IMR-90 (cell line): ENCODE data around the gene YTHDC2. TPM values are rescaled to one million over a fixed set of nuclear protein-coding genes. Genes with fewer than 3 reads are reported as not detected.
A peak's percentile ranks its signal among the peaks of the same experiment; 100 is the strongest.

ENCODE experiments used
- ATAC-seq: fragments of 200-7000 bp; cut with Tn5 transposase; 2 replicates; pipeline ENCODE4 v1.9.1; 2020; ENCODE audit warnings: low read depth, mild to moderate bottlenecking, moderate library complexity
- BruUV-seq: library from RNA; stranded (reverse); fragments of 400-500 nt; replicated peaks from 2 replicates; lab custom pipeline; 2021; lab: Mats Ljungman, UMichigan
- CTCF ChIA-PET: fragments of 300-600 bp; formaldehyde crosslinking; extraction: SDS; loops from one replicate; lab custom pipeline; 2021; ENCODE audit warnings: antibody characterized with exemption; lab: Yijun Ruan, JAX
- POLR2A ChIA-PET: fragments of 300-600 bp; sonication (Branson Sonifier 250); formaldehyde crosslinking; loops from one replicate; lab custom pipeline; 2022; ENCODE audit warnings: antibody characterized with exemption; ENCODE audit not compliant: unreplicated experiment; lab: Charles Lee
- DNase-seq: peaks from one replicate; pipeline ENCODE4 v3.0.0; 2013
- H2AFZ ChIP-seq: replicated peaks from 2 replicates; pipeline ENCODE3; 2013; ENCODE audit warnings: low read length, mild to moderate bottlenecking; ENCODE audit not compliant: poor library complexity
- H2AK5ac ChIP-seq: 2 replicates; pipeline ENCODE4 v1.6.1; 2013; ENCODE audit warnings: low read depth, low read length, inconsistent platforms
- H2AK9ac ChIP-seq: replicated peaks from 2 replicates; pipeline ENCODE3; 2013; ENCODE audit warnings: mild to moderate bottlenecking, low read depth, low read length, moderate library complexity; ENCODE audit not compliant: poor library complexity
- H2BK120ac ChIP-seq: 2 replicates; pipeline ENCODE4 v1.6.1; 2013; ENCODE audit warnings: low read depth, low read length, inconsistent platforms
- H2BK15ac ChIP-seq: 3 replicates; pipeline ENCODE4 v1.6.1; 2013; ENCODE audit warnings: low read depth, low read length, inconsistent platforms
- H2BK20ac ChIP-seq: 2 replicates; pipeline ENCODE4 v1.6.1; 2013; ENCODE audit warnings: low read depth, mild to moderate bottlenecking, inconsistent platforms, low read length, moderate library complexity
- H2BK5ac ChIP-seq: 2 replicates; pipeline ENCODE4 v1.6.1; 2013; ENCODE audit warnings: mild to moderate bottlenecking, low read depth, low read length, inconsistent platforms; ENCODE audit not compliant: poor library complexity, severe bottlenecking
- H3K14ac ChIP-seq: replicated peaks from 2 replicates; pipeline ENCODE4 v1.6.1; 2013; ENCODE audit warnings: low read depth, low read length, inconsistent platforms
- H3K18ac ChIP-seq: 2 replicates; pipeline ENCODE4 v1.6.1; 2013; ENCODE audit warnings: low read depth, low read length, control low read depth
- H3K23ac ChIP-seq: 2 replicates; pipeline ENCODE4 v1.6.1; 2013; ENCODE audit warnings: low read depth, low read length, inconsistent platforms
- H3K27ac ChIP-seq: 2 replicates; pipeline ENCODE4 v1.5.1; 2013; ENCODE audit warnings: mild to moderate bottlenecking, control low read depth, low read length; ENCODE audit not compliant: insufficient read depth
- H3K27me3 ChIP-seq: 2 replicates; pipeline ENCODE4 v1.6.1; 2013; ENCODE audit warnings: low read length; ENCODE audit not compliant: control insufficient read depth, insufficient read depth
- H3K36me3 ChIP-seq: 2 replicates; pipeline ENCODE4 v1.6.1; 2013; ENCODE audit warnings: low read length, mixed read lengths; ENCODE audit not compliant: control insufficient read depth, insufficient read depth
- H3K4ac ChIP-seq: 2 replicates; pipeline ENCODE4 v1.6.1; 2013; ENCODE audit warnings: low read depth, low read length, inconsistent platforms
- H3K4me1 ChIP-seq: 2 replicates; pipeline ENCODE4 v1.6.1; 2013; ENCODE audit warnings: low read length, mixed read lengths; ENCODE audit not compliant: control insufficient read depth, insufficient read depth
- H3K4me2 ChIP-seq: 2 replicates; pipeline ENCODE4 v1.6.1; 2013; ENCODE audit warnings: low read depth, mild to moderate bottlenecking, control low read depth, low read length, moderate library complexity
- H3K4me3 ChIP-seq: 2 replicates; pipeline ENCODE4 v1.5.1; 2013; ENCODE audit warnings: low read depth, mild to moderate bottlenecking, control low read depth, low read length, moderate library complexity; ENCODE audit not compliant: insufficient read depth
- H3K56ac ChIP-seq: 2 replicates; pipeline ENCODE4 v1.6.1; 2013; ENCODE audit warnings: low read length, inconsistent platforms; ENCODE audit not compliant: insufficient read depth; ENCODE audit errors: extremely low read depth
- H3K79me1 ChIP-seq, 2 experiments: 2 replicates each; pipeline ENCODE4 v1.6.1; 2013; ENCODE audit warnings: low read length in 2 of 2, inconsistent platforms in 1 of 2, low read depth in 1 of 2
- H3K9ac ChIP-seq: 2 replicates; pipeline ENCODE4 v1.6.1; 2013; ENCODE audit warnings: low read depth, low read length, control low read depth
- H3K9me1 ChIP-seq: 2 replicates; pipeline ENCODE4 v1.6.1; 2013; ENCODE audit warnings: low read length, inconsistent platforms; ENCODE audit not compliant: insufficient read depth
- H3K9me3 ChIP-seq: 2 replicates; pipeline ENCODE4 v1.6.1; 2013; ENCODE audit warnings: low read length; ENCODE audit not compliant: control insufficient read depth, insufficient read depth
- H4K20me1 ChIP-seq: 2 replicates; pipeline ENCODE4 v1.6.1; 2013; ENCODE audit warnings: low read length, inconsistent platforms; ENCODE audit not compliant: insufficient read depth
- H4K5ac ChIP-seq: 2 replicates; pipeline ENCODE4 v1.6.1; 2013; ENCODE audit warnings: mild to moderate bottlenecking, low read depth, low read length, control low read depth
- H4K8ac ChIP-seq, 2 experiments: 2 replicates each; pipeline ENCODE4 v1.6.1; 2013; ENCODE audit warnings: low read depth in 2 of 2, low read length in 2 of 2, control low read depth in 1 of 2, inconsistent platforms in 1 of 2
- H4K91ac ChIP-seq: 2 replicates; pipeline ENCODE4 v1.6.1; 2013; ENCODE audit warnings: low read depth, low read length, inconsistent platforms; ENCODE audit not compliant: insufficient read depth
- CEBPB ChIP-seq: IDR thresholded peaks from 2 replicates; pipeline ENCODE4 v1.6.1; 2012; ENCODE audit warnings: low read depth, low read length, improper control_type of control experiment
- MAFK ChIP-seq: IDR thresholded peaks from 2 replicates; pipeline ENCODE4 v1.6.1; 2012; ENCODE audit warnings: low read depth, low read length, improper control_type of control experiment
- RFX5 ChIP-seq: IDR thresholded peaks from 2 replicates; pipeline ENCODE4 v1.8.0; 2012; ENCODE audit warnings: low read depth, mild to moderate bottlenecking, low read length, moderate library complexity
- dilution Hi-C: fragments of 300-500 bp; cut with HindIII; formaldehyde crosslinking; loops from one replicate; pipeline ENCODE4 v1.14.3; 2018; ENCODE audit warnings: low sequenced_read_pairs; ENCODE audit not compliant: unreplicated experiment
- in situ Hi-C: fragments of 300-500 bp; cut with MboI; formaldehyde crosslinking; loops from 3 replicates; pipeline ENCODE4 v1.14.3; 2019; ENCODE audit warnings: low sequenced_read_pairs, inconsistent platforms, mixed read lengths
- intact Hi-C: fragments of 100-400 bp; cut with micrococcal nuclease; formaldehyde crosslinking; loops from 2 replicates; pipeline ENCODE4 v1.10.0; 2022
- polyA plus RNA-seq, 3 experiments: library from polyadenylated mRNA; depleted of rRNA; stranded (reverse); fragments of >200 nt; gene quantifications; 2 replicates each; pipeline ENCODE4 v1.2.3, GENCODE V29; 2012; ENCODE audit warnings: low replicate concordance in 1 of 3
- total RNA-seq: library from RNA; depleted of rRNA; stranded (reverse); fragments of >200 nt; gene quantifications from 2 replicates; pipeline ENCODE4 v1.2.3, GENCODE V29; 2012

Gene YTHDC2
- total and polyA plus RNA-seq, 2 of the 4 experiments (the other 2 are of a cell fraction) = 6.5 to 13.4 TPM

DNA sequence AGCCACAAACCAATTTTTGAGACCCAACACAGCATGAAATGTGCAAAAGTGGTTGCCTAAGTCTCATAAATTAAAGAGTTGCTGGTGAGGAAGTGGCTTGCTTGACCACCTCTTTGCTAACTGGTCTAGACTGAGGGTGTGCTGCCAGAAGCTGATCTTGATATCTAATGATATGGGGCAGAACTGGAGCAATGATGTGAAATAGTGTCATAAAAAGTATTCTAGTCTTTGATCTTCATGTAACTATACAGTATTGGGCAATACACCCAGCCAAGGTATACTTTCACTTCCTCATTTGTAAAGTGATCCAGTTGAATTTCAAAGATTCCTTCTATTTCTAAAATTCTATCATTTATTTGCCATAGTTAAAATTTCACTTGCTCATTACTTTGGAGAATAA, 5.9 kb upstream of the YTHDC2 start:
- Histone ChIP-seq H4K5ac (no peak overlapping the region), H3K18ac (no peak overlapping the region), H4K20me1 (no peaks in the 10 kb centered on the region), H4K8ac (no peak overlapping the region), H3K23ac (no peak overlapping the region), H4K91ac (no peak overlapping the region), H2BK15ac (no peak overlapping the region), H2BK5ac (no peak overlapping the region), H3K56ac (no peak overlapping the region), H3K4ac (no peak overlapping the region), H3K27me3 (no peaks in the 10 kb centered on the region), H3K27ac (no peak overlapping the region), H3K9me1 (no peaks in the 10 kb centered on the region), H3K36me3 (no peaks in the 10 kb centered on the region), H3K9me3 (no peaks in the 10 kb centered on the region), H2AK5ac (no peak overlapping the region), H2AK9ac (no peak overlapping the region), H2AFZ (no peak overlapping the region), H3K4me3 (no peak overlapping the region), H3K4me2 (no peak overlapping the region), H3K9ac (no peak overlapping the region), H2BK20ac (no peak overlapping the region), H2BK120ac (no peak overlapping the region), H3K4me1 (no peaks in the 10 kb centered on the region; the same call in 1 of the 2 replicates), H3K79me1 (no peaks in the 10 kb centered on the region; a peak in 1 of 4 replicates), H3K14ac (no peak overlapping the region)
- ATAC-seq (no peak), DNase-seq (no peak)
- POLR2A ChIA-PET = no interaction called here
- CTCF ChIA-PET = no interaction called here
- no TSS peak for BruUV-seq
- intact Hi-C loops (no loop called here), dilution Hi-C loops (no loop called here), in situ Hi-C loops (loop anchor here (10.0 kb wide), 1 partner anchor 523 kb away; no protein-coding TSS in a partner anchor)
- no peak for TF ChIP-seq RFX5
- peak; percentile 55 for TF ChIP-seq CEBPB
- TF ChIP-seq MAFK = no peak
